NCI-H1105 (cell line): Measurements from ENCODE around the gene HSD3B2.

Source experiments
- DNase-seq: peaks from one replicate; lab custom pipeline; 2025; lab: John Stamatoyannopoulos, UW

HSD3B2 gene

DNA sequence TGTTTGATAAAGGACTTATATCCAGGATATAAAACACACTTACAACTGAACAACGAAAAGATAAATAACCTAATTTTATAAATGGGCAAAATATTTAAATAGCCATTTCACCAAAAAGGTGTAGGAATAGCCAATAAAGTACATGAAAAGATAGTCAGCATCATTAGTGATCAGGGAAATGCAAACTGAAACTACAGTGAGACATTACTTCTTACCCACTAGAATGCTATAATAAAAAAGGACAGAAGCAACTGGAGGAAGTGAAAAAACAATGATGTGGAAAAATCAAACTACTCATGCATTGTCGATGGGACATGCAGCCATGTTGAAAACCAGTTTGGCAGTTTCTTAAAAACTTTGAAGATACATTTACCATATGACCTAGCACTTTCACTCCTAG is 48.6 kb downstream of the HSD3B2 start:
- DNase-seq = no peak

DNA sequence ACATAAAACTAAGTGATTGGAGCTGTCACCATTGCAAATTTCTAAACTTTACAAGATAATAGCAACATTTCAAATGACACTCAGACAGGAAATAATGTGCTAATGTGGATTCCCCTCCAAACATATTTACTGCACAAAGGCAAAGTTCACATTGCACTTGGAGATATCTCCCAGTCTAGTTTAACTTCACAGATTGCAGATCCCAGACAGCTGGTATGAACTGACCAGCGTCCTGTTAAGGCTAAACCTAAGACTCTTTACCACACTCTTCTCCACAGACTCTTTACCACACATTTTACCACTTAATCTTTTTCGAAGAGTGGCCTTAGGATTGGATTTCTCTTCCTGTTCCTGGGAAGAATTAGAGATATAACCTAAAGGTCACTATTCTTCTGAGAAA is 51.5 kb downstream of the HSD3B2 start:
- DNase-seq = no peak

DNA sequence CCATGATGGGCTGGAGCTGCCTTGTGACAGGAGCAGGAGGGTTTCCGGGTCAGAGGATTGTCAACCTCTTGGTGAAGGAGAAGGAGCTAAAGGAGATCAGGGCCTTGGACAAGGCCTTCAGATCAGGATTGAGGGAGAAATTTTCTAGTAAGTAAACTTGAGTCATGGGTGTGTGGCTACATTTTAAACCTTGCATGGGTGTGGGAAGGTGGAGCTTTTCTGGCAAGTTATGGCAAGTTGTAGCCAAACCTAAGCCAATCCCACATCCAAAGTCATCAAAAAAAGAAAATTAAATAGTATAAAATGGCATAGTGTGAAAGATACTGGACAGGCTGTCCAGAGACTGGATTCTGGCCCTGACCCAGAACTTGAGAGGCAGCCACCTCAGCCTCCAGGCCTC is 52.3 kb downstream of the HSD3B2 start:
- no peak for DNase-seq

DNA sequence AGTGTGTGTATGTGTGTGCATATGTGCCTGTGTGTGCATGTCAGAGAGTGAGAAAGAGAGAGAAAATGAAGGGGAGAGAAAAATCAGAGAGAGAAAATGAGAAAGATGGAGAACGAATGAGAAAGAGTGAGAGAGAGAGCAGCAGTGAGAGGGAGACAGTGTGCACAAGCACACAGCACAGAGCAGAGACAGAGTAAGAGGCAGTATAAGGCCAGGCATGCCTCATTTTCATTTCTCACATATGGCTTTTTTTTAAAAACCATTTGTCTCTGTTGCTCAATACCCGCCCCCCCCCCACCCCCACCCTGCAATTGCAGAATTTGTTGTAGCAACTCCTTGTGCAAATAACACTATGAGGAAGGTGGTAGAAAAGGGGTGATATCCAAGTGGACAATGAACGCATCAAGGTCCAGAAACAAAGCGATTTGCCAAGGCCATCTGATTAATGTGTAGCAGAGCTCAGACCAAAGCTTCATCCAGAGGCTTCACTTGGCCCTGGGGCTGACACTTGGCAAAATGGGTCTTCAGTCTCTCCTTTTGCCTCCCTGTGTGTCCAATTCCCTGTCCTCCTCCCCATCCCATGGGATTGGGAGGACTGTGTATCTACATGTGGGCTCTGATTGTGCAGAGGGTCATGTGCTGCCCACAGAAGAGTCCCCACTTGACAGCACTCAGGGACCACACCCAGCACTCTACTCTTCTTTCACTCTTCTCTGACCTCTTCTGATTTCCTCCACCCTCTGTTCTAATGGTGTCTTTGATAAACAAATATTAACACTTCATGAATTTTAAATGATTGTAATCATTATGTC is 53.1 kb downstream of the HSD3B2 start:
- no peak for DNase-seq

DNA sequence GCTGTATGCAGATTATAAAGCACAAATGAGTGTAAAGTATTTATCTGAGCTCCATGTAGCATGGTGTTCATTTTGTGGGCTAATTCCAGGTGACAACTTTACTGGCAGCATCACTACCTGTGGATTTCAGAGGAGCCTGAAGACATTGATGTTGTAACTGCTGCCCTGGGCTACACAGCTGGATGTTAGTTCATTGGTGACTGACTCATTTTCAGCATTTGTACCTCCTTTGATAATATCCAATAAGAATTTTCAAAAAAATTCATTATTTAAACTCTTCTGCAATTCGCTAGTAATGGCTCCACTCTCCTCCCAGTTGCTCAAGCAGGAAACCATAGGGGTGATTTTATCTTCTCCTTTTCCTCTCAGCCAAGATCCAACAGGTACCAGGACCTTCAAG is 54.8 kb downstream of the HSD3B2 start:
- no peak for DNase-seq

DNA sequence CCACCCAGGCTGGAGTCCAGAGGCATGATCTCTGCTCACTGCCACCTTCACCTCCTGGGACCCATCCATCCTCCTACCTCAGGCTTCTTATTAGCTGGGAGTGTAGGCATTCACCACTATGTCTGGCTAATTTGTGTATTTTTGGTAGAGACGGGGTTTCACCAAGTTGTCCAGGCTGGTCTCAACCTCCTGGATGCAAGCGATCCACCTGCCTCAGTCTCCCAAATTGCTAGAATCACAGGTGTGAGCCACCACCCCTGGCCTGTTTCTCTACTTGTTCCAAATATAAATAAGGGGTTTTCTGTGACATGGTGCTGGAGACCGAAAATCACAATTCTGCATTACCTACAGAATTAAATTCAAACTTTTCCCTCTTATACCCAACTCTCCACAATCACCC is 55.4 kb downstream of the HSD3B2 start:
- no peak for DNase-seq

DNA sequence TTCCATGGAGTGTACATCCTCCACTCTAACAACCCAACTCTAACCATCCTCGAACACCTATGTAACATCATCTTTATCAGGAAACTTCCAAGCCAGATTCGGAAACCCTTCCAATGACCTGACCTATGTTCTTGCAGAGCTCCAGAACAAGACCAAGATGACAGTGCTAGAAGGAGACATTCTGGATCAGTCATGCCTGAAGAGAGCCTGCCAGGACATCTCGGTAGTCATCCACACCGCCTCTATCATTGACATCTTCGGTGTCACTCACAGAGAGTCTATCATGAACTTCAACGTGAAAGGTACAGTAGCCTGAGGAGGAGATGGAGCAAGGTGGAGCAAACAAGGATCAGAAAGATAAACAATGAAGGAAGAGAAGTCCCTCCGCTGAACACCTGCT is 56.0 kb downstream of the HSD3B2 start:
- no peak for DNase-seq

DNA sequence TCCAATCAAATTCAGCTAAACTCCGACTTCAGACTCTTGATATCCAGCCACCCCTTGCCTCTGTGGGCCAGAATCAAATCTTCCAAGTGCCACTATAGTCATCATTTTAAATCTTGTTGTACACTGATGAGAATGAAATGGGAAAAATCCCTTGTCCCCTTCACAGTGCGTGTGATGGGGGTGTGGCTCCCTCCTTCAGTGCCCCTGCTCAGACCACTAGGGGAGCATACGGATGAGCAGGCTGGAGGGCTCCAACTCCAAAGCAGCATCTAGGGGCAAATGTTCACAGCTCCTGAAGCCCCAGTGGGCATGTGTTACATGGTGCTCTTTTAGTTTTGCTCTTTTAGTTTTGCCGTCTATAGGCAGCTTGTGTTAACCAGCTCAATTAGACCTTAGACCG is 56.6 kb downstream of the HSD3B2 start:
- no peak for DNase-seq

DNA sequence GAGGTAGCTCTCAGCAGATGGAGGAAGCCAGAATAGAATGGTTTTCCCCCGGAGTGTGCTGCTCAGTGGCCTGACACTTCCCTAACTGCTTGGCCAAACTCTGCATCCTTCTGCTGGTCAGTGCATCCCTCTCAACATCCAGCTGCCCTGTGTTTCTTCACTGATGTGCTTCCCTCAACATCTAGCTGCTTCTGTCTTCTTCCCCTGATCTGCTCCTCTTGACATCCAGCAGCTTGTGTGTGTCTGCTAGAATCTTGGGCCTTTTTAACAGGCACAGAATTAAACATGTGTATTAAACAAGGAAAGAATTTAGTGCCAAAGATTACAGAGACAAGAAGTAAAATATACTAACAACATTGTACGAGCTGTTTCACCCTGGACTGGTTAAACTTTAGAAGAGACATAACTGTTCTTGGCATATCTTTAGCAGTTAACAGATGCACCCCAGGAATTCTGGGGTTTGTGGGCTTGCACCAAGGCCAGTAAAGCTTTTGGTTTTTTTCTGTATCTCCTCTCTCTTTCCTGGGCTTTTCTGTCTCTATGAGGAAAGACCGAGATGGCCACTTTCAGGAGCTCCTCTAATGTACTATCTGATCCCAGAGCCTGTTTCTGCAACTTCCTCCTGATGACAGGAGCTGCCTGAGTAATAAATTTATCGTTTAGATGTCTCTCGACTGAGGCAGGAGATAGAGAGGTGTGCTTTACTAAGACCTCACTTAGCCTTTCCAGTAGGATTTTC is 57.3 kb downstream of the HSD3B2 start:
- no peak for DNase-seq
